Skeletal muscle cell (primary cell): ENCODE data around the gene KLHL29.

Source experiments
- DNase-seq: peaks from one replicate; pipeline ENCODE4 v3.0.0-alpha.2; 2010; ENCODE audit warnings: low read depth
- H3K4me3 ChIP-seq: 2 replicates; pipeline ENCODE4 v1.5.1; 2011; ENCODE audit warnings: low read depth, mild to moderate bottlenecking, control low read depth, low read length, moderate library complexity

KLHL29 gene

GRCh38 chr2:23550553-23550952 lies 165.6 kb downstream of the KLHL29 start:
- H3K4me3 ChIP-seq = no peak overlapping the region
- DNase-seq = no peak

- DNase-seq = no peak
- H3K4me3 ChIP-seq = no peak overlapping the region
Measured at GRCh38 chr2:23551875-23552274, 166.9 kb downstream of the KLHL29 start.

- H3K4me3 ChIP-seq = no peak overlapping the region
- no peak for DNase-seq
Measured at GRCh38 chr2:23553561-23553960, 168.6 kb downstream of the KLHL29 start.

GRCh38 chr2:23554054-23554697 lies 169.2 kb downstream of the KLHL29 start:
- no peak overlapping the region for H3K4me3 ChIP-seq
- peak; percentile 62 for DNase-seq

- no peak overlapping the region for H3K4me3 ChIP-seq
- DNase-seq = no peak
Measured at GRCh38 chr2:23555944-23556343, 171.0 kb downstream of the KLHL29 start.

- no peak for DNase-seq
Measured at GRCh38 chr2:23556929-23557328, 171.9 kb downstream of the KLHL29 start.

GRCh38 chr2:23557455-23557854 lies 172.5 kb downstream of the KLHL29 start:
- no peak for DNase-seq
- no peak overlapping the region for H3K4me3 ChIP-seq

More at GRCh38 chr2:23556929-23557328, 171.9 kb downstream of the KLHL29 start:
- H3K4me3 ChIP-seq = no peak overlapping the region

- no peak overlapping the region for H3K4me3 ChIP-seq
- no peak for DNase-seq
Measured at GRCh38 chr2:23559561-23560239, 174.7 kb downstream of the KLHL29 start.

- no peak overlapping the region for H3K4me3 ChIP-seq
- no peak for DNase-seq
Measured at GRCh38 chr2:23561088-23561487, 176.1 kb downstream of the KLHL29 start.

GRCh38 chr2:23561544-23561943 lies 176.6 kb downstream of the KLHL29 start:
- no peak for DNase-seq
- no peak overlapping the region for H3K4me3 ChIP-seq

GRCh38 chr2:23562143-23562542 lies 177.2 kb downstream of the KLHL29 start:
- no peak overlapping the region for H3K4me3 ChIP-seq
- DNase-seq = no peak

- no peak overlapping the region for H3K4me3 ChIP-seq
- no peak for DNase-seq
Measured at GRCh38 chr2:23563151-23563550, 178.2 kb downstream of the KLHL29 start.

GRCh38 chr2:23563673-23564614 lies 179.0 kb downstream of the KLHL29 start:
- no peak for DNase-seq
- no peak overlapping the region for H3K4me3 ChIP-seq

- no peak for DNase-seq
- H3K4me3 ChIP-seq = no peak overlapping the region
Measured at GRCh38 chr2:23564615-23564960, 179.6 kb downstream of the KLHL29 start.

GRCh38 chr2:23565374-23565773 lies 180.4 kb downstream of the KLHL29 start:
- H3K4me3 ChIP-seq = no peak overlapping the region
- no peak for DNase-seq

GRCh38 chr2:23565814-23566213 lies 180.8 kb downstream of the KLHL29 start:
- DNase-seq = no peak
- no peak overlapping the region for H3K4me3 ChIP-seq

- H3K4me3 ChIP-seq = no peak overlapping the region
- DNase-seq = no peak
Measured at GRCh38 chr2:23566241-23567142, 181.5 kb downstream of the KLHL29 start.

- DNase-seq = no peak
- H3K4me3 ChIP-seq = no peak overlapping the region
Measured at GRCh38 chr2:23567161-23567756, 182.3 kb downstream of the KLHL29 start.

- H3K4me3 ChIP-seq = no peak overlapping the region
- no peak for DNase-seq
Measured at GRCh38 chr2:23568211-23568610, 183.2 kb downstream of the KLHL29 start.
